NCI-H1105 (cell line): ENCODE data around the gene SOAT2.

Experiments used
- DNase-seq: peaks from one replicate; lab custom pipeline; 2025; lab: John Stamatoyannopoulos, UW

The SOAT2 gene, protein sequence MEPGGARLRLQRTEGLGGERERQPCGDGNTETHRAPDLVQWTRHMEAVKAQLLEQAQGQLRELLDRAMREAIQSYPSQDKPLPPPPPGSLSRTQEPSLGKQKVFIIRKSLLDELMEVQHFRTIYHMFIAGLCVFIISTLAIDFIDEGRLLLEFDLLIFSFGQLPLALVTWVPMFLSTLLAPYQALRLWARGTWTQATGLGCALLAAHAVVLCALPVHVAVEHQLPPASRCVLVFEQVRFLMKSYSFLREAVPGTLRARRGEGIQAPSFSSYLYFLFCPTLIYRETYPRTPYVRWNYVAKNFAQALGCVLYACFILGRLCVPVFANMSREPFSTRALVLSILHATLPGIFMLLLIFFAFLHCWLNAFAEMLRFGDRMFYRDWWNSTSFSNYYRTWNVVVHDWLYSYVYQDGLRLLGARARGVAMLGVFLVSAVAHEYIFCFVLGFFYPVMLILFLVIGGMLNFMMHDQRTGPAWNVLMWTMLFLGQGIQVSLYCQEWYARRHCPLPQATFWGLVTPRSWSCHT

GRCh38 chr12:53102883-53103807 is at the start of gene SOAT2:
SOAT2 (plus strand) TSS chr12:53103486; CDS start chr12:53103578, 92 bp downstream.
- DNase-seq: no peak

- DNase-seq: peak; percentile 90
Measured at GRCh38 chr12:53054112-53054878, 49.0 kb upstream of the SOAT2 start.

GRCh38 chr12:53055471-53056266 is 47.6 kb upstream of the SOAT2 start:
- no peak for DNase-seq

GRCh38 chr12:53056296-53056695 is 47.0 kb upstream of the SOAT2 start:
- no peak for DNase-seq

- no peak for DNase-seq
Measured at GRCh38 chr12:53056901-53057300, 46.4 kb upstream of the SOAT2 start.

DNA sequence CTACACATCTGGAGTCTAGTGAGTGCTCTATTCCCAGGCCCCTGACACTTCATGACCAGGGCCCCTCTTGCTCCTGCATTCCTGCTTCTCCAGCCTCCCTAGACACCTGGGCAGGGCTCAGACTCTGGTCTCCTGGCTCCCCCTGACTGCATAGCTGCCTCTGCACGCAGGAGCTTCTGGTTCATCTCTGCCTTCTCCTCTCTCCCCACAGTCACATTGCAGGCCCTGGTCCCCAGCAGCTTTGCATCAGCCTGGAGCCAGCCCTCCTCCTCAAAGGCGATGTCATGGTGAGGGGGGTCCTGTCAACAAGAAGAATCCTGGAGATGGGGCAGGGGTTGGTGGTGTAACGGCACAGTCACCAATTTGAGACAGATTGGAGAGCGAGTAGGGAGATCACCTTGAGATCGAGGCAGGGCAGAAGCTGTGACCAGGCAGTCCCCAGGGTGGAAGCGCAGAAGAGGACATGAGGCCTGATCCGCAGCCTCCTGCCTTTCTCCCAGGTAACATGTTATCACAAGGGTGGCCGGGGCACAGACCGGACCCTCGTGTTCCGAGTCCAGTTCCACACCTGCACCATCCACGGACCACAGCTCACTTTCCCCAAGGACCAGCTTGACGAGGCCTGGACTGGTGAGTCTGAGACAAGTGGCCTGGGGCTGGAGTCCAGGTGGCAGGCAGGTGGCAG is 45.3 kb upstream of the SOAT2 start:
- DNase-seq: no peak

DNA sequence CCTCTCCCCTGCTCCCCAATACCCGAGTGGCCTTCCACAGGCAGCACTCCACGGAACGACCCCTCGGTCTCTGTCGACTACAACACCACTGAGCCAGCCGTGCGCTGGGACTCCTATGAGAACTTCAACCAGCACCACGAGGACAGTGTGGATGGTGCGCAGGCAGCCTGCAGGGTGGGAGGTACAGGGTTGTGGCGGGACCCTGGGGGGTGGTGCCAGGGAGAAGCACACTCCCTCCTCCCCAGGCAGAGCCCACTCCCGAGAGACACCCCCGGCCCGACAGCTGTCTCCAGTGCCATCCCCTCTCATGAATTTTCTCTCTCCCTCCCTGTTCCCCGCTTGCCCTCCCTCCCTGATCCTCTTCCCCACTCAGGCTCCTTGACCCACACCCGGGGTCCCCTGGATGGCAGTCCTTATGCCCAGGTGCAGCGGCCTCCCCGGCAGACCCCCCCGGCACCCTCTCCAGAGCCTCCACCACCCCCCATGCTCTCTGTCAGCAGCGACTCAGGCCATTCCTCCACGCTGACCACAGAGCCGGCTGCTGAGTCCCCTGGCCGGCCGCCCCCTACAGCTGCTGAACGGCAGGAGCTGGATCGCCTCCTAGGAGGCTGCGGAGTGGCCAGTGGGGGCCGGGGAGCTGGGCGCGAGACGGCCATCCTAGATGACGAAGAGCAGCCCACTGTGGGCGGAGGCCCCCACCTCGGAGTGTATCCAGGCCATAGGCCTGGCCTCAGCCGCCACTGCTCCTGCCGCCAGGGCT is 44.4 kb upstream of the SOAT2 start:
- no peak for DNase-seq

DNA sequence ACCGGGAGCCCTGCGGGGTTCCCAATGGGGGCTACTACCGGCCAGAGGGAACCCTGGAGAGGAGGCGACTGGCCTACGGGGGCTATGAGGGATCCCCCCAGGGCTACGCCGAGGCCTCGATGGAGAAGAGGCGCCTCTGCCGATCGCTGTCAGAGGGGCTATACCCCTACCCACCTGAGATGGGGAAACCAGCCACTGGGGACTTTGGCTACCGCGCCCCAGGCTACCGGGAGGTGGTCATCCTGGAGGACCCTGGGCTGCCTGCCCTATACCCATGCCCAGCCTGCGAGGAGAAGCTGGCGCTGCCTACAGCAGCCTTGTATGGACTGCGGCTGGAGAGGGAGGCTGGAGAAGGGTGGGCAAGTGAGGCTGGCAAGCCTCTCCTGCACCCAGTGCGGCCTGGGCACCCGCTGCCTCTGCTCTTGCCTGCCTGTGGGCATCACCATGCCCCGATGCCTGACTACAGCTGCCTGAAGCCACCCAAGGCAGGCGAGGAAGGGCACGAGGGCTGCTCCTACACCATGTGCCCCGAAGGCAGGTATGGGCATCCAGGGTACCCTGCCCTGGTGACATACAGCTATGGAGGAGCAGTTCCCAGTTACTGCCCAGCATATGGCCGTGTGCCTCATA is 43.7 kb upstream of the SOAT2 start:
- no peak for DNase-seq

- no peak for DNase-seq
Measured at GRCh38 chr12:53060064-53060720, 43.1 kb upstream of the SOAT2 start.

DNA sequence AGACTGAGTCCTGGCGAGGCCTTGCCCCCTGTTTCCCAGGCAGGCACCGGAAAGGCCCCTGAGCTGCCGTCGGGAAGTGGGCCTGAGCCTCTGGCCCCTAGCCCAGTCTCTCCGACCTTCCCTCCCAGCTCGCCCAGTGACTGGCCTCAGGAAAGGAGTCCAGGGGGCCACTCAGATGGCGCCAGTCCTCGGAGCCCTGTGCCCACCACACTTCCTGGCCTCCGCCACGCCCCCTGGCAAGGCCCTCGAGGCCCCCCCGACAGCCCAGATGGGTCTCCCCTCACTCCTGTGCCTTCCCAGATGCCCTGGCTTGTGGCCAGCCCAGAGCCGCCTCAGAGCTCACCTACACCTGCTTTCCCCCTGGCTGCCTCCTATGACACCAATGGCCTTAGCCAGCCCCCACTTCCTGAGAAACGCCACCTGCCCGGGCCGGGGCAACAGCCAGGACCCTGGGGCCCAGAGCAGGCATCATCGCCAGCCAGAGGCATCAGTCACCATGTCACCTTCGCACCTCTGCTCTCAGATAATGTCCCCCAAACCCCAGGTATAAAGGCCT is 42.5 kb upstream of the SOAT2 start:
- DNase-seq: peak; percentile 70

DNA sequence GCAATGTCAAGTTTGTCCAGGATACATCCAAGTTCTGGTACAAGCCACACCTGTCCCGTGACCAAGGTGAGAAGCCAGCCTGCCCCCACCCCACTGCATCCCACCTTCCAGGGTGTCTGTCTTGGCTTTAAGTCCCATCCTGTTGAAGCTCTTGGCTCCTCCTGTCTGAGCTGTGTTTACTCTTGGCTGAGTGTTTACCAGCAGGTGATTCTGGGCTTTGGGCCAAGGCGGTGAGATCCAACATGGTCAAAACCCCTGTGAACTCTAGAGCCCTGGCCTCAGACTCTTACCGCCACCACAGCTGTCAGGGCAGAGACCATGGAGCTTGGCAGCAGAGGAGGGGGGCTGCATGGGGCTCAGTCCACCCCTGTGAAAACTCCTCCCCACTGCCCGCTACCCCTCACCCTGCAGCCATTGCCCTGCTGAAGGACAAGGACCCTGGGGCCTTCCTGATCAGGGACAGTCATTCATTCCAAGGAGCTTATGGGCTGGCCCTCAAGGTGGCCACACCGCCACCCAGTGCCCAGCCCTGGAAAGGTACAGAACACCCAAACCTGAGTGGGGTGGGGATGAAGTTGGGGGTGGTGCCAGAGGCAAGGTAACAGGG is 41.8 kb upstream of the SOAT2 start:
- peak; percentile 77 for DNase-seq

DNA sequence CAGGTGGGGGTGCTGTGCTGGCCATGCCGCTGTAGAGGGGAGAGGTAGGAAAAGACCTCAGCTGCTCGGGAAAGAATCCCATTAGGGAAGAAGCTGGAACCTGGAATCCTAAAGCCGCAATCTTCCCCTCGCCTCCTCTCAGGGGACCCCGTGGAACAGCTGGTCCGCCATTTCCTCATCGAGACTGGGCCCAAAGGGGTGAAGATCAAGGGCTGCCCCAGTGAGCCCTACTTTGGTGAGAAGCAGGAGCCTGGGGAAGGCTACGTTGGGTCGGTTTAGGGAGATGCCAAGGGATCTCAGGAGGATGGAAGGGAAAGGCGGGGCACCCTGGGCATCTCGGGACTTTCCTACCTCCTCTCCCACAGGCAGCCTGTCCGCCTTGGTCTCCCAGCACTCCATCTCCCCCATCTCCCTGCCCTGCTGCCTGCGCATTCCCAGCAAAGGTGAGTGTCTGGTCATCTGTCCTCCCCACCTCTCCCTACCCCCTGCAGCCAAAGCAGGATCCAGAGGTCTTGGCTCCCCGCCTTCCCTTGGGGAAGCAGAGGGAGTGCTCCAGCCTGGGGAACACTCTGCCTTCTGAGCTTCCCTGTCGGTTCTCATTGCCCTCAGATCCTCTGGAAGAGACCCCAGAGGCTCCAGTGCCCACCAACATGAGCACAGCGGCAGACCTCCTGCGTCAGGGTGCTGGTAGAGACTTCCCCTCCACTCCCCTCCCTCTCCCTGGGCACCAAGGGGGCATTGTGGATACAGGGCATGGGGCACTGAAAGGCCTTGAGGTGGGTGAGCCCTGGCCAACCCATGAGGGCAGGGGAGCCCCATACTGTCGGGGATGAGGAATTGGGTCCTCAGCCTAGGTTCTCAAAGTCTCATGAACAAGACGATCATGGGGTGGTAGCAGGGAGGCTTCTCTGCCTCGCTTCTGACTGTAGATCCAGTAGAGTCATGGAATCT is 41.0 kb upstream of the SOAT2 start:
- no peak for DNase-seq

DNA sequence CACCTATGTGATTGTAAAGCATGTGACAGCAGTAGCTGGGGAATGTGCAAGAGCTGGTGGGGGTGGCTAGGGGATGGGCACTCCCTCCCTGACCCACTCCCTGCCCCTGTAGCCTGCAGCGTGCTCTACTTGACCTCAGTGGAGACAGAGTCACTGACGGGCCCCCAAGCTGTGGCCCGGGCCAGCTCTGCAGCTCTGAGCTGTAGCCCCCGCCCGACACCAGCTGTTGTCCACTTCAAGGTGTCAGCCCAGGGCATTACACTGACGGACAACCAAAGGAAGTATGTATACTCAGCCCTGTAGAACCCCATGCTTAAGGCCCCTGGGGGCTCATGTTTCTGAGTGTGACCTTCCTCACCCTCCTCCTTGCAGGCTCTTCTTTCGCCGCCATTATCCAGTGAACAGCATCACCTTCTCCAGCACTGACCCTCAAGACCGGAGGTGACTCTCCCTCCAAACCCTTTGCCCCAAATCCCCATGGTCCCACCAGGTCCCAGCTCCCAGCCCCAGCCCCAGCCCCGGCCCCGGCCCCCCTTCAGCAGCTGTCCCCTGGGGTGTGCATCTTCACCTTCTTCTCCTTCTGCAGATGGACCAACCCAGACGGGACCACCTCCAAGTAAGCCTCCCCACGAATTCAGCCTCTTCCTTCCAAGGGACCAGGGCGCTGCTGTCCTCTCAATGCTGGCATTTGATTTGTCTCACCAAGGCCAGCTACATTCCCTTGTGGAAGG is 40.1 kb upstream of the SOAT2 start:
- DNase-seq: no peak

DNA sequence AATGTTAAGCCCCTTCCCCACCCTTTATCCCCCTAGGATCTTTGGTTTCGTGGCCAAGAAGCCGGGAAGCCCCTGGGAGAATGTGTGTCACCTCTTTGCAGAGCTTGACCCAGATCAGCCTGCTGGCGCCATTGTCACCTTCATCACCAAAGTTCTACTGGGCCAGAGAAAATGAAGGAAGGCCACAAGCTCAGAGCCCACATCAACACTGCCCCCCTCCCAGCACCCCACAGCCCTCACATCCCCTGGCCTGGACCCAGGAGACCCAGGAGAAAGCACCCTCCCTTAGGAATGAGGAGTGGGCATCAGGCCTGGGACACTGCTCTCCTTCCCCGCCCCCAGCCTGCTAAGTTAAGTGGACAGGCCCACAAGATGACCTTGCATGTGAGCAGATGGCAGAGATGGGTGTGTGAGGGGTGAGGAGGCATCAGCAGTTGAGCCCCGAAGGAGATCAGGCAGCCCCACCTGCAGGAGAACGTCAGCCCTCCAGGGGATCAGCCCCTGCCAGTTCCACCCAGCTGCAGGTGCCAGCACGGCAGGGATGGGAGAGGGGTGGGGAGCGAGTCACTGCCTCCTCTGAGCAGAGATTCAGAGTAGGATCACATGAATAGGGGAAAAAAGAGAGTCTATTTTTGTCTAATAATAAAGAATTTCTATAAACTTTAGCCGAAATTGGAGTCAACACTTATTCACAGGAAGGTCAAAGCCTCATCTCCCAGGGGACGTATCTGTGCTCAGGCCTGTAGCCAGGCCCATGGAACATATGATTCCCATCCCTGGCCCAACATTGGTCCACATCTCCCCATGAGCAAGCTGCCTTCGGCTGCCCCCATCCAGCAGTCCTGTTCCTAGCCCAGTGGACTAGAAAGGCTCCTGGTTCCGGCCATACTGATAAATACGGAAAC is 39.3 kb upstream of the SOAT2 start:
- no peak for DNase-seq
